Psoas muscle (tissue), 8 donors: ENCODE data around the gene KCNV2. TPM values are rescaled to one million over a fixed set of nuclear protein-coding genes. Genes with fewer than 3 reads are reported as not detected.

Experiments used
- ATAC-seq, 4 donors: fragments of 200-7000 bp; cut with Tn5 transposase; one replicate each; pipeline ENCODE4 v1.9.1; 2020; ENCODE audit warnings: moderate library complexity in 3 of 4, mild to moderate bottlenecking in 2 of 4
- DNase-seq, 2 donors: peaks; one replicate each; pipeline ENCODE4 v3.0.0-alpha.2; 2020
- H3K27ac ChIP-seq: fragments of 200-600 bp; one replicate; pipeline ENCODE4 v1.8.0; 2022
- H3K27me3 ChIP-seq, 3 donors: fragments of 200-600 bp in 1 of 3; one replicate each; pipeline versions ENCODE4 v1.6.1 to v1.8.0; 2013 to 2022; ENCODE audit warnings: low read length in 2 of 3, mild to moderate bottlenecking in 2 of 3, moderate library complexity in 1 of 3; ENCODE audit not compliant: insufficient read depth in 3 of 3
- H3K36me3 ChIP-seq, 2 donors: fragments of 200-600 bp in 1 of 2; one replicate each; pipeline versions ENCODE4 v1.6.1 to v1.8.0; 2013 to 2022; ENCODE audit warnings: low read depth in 1 of 2, mild to moderate bottlenecking in 1 of 2, moderate library complexity in 1 of 2; ENCODE audit not compliant: insufficient read depth in 1 of 2
- H3K4me1 ChIP-seq: fragments of 200-600 bp; one replicate; pipeline ENCODE4 v1.8.0; 2022
- H3K4me3 ChIP-seq: fragments of 200-600 bp; one replicate; pipeline ENCODE4 v1.8.0; 2022; ENCODE audit warnings: mild to moderate bottlenecking
- H3K9me3 ChIP-seq: fragments of 200-600 bp; one replicate; pipeline ENCODE4 v1.8.0; 2022
- WGBS, 3 donors: extraction: QIAGEN DNeasy Blood & Tissue Kit; methylation state at CpG; one replicate each; pipeline versions ENCODE4 v1.1.6 to v1.1.7; 2013; 5-methylcytosine and 5-hydroxymethylcytosine counted together
- intact Hi-C, 2 donors: fragments of 100-400 bp; cut with DNase I; formaldehyde crosslinking; loops; one replicate each; pipeline versions ENCODE4 v1.11.0 to v1.14.2; 2022
- polyA plus RNA-seq, 3 donors: library from polyadenylated mRNA; stranded (reverse); fragments of 200-250 nt; gene quantifications; one replicate each; pipeline ENCODE4 v1.2.3, GENCODE V29; 2013
- total RNA-seq, 4 donors: library from RNA; stranded (reverse); fragmentation: NEBNext Ultra II Directional in 2 of 4; extraction: Animal tissue kit (Norgen Biotek cat#: 25700) in 2 of 4; gene quantifications; one replicate each; pipeline versions ENCODE4 v1.2.1 to v1.2.4, GENCODE V29; 2021 to 2023
- TF ChIP-seq, protein P1 (sequence below): fragments of 200-600 bp; IDR thresholded peaks from one replicate; pipeline ENCODE4 v1.8.0; 2022; ENCODE audit warnings: antibody characterized with exemption
- donor health status: healthy with polysubstance abuse.
- donor health status: DM: no; HTN: no; CAD: no; lungs with moderate emphysema.
- donor health status: Bipolar disorder and iron deficiency.
- donor health status: healthy.
- donor health status: DM: yes; HTN: yes; CAD: no.
- donor health status: DM: no; HTN: no; CAD: no.
- donor health status: DM: no; HTN: no; CAD: no.
- donor health status: DM: yes; HTN: yes; CAD: no.

KCNV2 gene
- total and polyA plus RNA-seq, 7 donors, result not detected

GRCh38 chr9:2741441-2742158 is 24.3 kb downstream of the KCNV2 start:
- WGBS, 3 donors, result 56 to 68% (median 57%) methylated on average over 6 of the region's 6 CpGs
- Histone ChIP-seq H3K4me3 (no peak overlapping the region), H3K27me3 (no peaks in the 10 kb centered on the region), H3K36me3 (peaks cover 0 to 7% of the 10 kb centered on the region in 2 donors), H3K27ac (no peak overlapping the region), H3K4me1 (no peaks in the 10 kb centered on the region), H3K9me3 (no peaks in the 10 kb centered on the region)
- TF ChIP-seq, protein P1, sequence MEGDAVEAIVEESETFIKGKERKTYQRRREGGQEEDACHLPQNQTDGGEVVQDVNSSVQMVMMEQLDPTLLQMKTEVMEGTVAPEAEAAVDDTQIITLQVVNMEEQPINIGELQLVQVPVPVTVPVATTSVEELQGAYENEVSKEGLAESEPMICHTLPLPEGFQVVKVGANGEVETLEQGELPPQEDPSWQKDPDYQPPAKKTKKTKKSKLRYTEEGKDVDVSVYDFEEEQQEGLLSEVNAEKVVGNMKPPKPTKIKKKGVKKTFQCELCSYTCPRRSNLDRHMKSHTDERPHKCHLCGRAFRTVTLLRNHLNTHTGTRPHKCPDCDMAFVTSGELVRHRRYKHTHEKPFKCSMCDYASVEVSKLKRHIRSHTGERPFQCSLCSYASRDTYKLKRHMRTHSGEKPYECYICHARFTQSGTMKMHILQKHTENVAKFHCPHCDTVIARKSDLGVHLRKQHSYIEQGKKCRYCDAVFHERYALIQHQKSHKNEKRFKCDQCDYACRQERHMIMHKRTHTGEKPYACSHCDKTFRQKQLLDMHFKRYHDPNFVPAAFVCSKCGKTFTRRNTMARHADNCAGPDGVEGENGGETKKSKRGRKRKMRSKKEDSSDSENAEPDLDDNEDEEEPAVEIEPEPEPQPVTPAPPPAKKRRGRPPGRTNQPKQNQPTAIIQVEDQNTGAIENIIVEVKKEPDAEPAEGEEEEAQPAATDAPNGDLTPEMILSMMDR, result no peak
- DNase-seq (no peak), ATAC-seq (peak in 1 of 4 donors; percentile 61)
- intact Hi-C loops, result no loop called here

- TF ChIP-seq, protein P1, result no peak
- intact Hi-C loops, result no loop called here
- no peaks in the 10 kb centered on the region for H3K4me1 ChIP-seq
- WGBS, 3 donors, result 92 to 96% (median 94%) methylated on average over 7 of the region's 7 CpGs
- no peaks in the 10 kb centered on the region for H3K27me3 ChIP-seq
- H3K36me3 ChIP-seq, result peaks cover 0 to 8% of the 10 kb centered on the region in 2 donors
- H3K9me3 ChIP-seq, result no peaks in the 10 kb centered on the region
- no peak for ATAC-seq
- no peak overlapping the region for H3K27ac ChIP-seq
- H3K4me3 ChIP-seq, result no peak overlapping the region
- DNase-seq, result no peak
Measured at GRCh38 chr9:2742214-2742613, 24.9 kb downstream of the KCNV2 start.

DNA sequence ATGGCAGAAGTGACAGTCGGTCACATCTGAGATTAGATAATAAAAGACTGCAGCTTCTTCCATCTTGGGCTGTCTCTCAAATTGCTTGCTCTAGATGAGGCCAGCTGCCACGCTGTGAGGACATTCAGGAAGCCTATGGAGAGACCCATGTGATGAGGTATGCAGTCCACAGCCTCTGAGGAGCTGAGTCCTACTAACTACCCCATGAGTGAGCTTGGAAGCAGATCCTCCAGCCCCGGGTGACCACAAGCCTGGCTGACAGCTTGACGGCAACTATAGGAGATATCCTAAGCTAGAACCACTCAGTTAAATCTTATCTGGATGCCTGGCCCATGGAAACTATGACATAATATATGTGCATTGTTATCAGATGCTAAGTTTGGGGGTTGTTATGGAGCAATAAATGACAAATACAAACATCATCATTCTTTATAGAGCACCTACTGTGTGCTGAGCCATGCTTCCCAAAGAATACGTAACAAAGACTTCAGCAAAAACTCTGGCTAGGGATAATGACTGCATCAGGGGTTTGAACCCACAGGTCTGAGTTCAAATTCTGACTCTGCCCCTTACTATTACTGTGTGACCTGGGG is 26.7 kb downstream of the KCNV2 start:
- no peak for ATAC-seq
- Histone ChIP-seq H3K27me3 (no peaks in the 10 kb centered on the region), H3K27ac (no peak overlapping the region), H3K4me1 (no peaks in the 10 kb centered on the region), H3K4me3 (no peak overlapping the region), H3K9me3 (no peaks in the 10 kb centered on the region), H3K36me3 (peaks cover 0 to 8% of the 10 kb centered on the region in 2 donors)
- intact Hi-C loops, result no loop called here
- TF ChIP-seq, protein P1, result no peak
- WGBS, 3 donors, result 94 to 98% (median 97%) methylated on average over 5 of the region's 5 CpGs
- no peak for DNase-seq

- peaks cover 0 to 8% of the 10 kb centered on the region in 2 donors for H3K36me3 ChIP-seq
- no peak for DNase-seq
- TF ChIP-seq, protein P1, result no peak
- intact Hi-C loops, result no loop called here
- ATAC-seq, result no peak
- H3K4me1 ChIP-seq, result no peaks in the 10 kb centered on the region
- H3K27me3 ChIP-seq, result no peaks in the 10 kb centered on the region
- no peak overlapping the region for H3K4me3 ChIP-seq
- H3K27ac ChIP-seq, result no peak overlapping the region
- H3K9me3 ChIP-seq, result no peaks in the 10 kb centered on the region
- 64 to 77% (median 67%) methylated on average over 9 of the region's 9 CpGs for WGBS, 3 donors
Measured at GRCh38 chr9:2745560-2746380, 28.5 kb downstream of the KCNV2 start.
